Measurements from ENCODE around the gene AKAP9.
"Not testable (repeated sequence)": the region's sequence is repeated elsewhere in the genome, so short reads cannot be mapped to it uniquely, and the experiment has no call there.

AKAP9 gene

GRCh38 chr7:91940572-91941341, at the start of gene AKAP9:
TSS of gene AKAP9 (plus strand) at chr7:91940862. CDS start at chr7:91941100, 238 bp downstream.
- peak; percentile 74 to 82 for DNase-seq (ENCODE audit: low read depth in 1 of 2, low spot score in 1 of 2)

- DNase-seq (ENCODE audit: low read depth in 1 of 2, low spot score in 1 of 2) = no peak
Observed at GRCh38 chr7:91892099-91892705, 48.5 kb upstream of the AKAP9 start.

- DNase-seq (ENCODE audit: low read depth in 1 of 2, low spot score in 1 of 2) = no peak
Observed at GRCh38 chr7:91892821-91893340, 47.8 kb upstream of the AKAP9 start.

- not testable (repeated sequence) for DNase-seq (ENCODE audit: low read depth in 1 of 2, low spot score in 1 of 2)
Observed at GRCh38 chr7:91893699-91894098, 47.0 kb upstream of the AKAP9 start.

- DNase-seq (ENCODE audit: low read depth in 1 of 2, low spot score in 1 of 2) = no peak
Observed at GRCh38 chr7:91894781-91895480, 45.7 kb upstream of the AKAP9 start.

- no peak for DNase-seq (ENCODE audit: low read depth in 1 of 2, low spot score in 1 of 2)
Observed at GRCh38 chr7:91898240-91898992, 42.2 kb upstream of the AKAP9 start.

- no peak for DNase-seq (ENCODE audit: low read depth in 1 of 2, low spot score in 1 of 2)
Observed at GRCh38 chr7:91899563-91899962, 41.1 kb upstream of the AKAP9 start.

- DNase-seq (ENCODE audit: low read depth in 1 of 2, low spot score in 1 of 2) = no peak
Observed at GRCh38 chr7:91910171-91910570, 30.5 kb upstream of the AKAP9 start.

- no peak for DNase-seq (ENCODE audit: low read depth in 1 of 2, low spot score in 1 of 2)
Observed at GRCh38 chr7:91911121-91911520, 29.5 kb upstream of the AKAP9 start.

GRCh38 chr7:91912494-91912893, 28.2 kb upstream of the AKAP9 start:
- DNase-seq (ENCODE audit: low read depth in 1 of 2, low spot score in 1 of 2) = no peak

GRCh38 chr7:91913612-91914011, 27.1 kb upstream of the AKAP9 start:
- DNase-seq (ENCODE audit: low read depth in 1 of 2, low spot score in 1 of 2) = no peak

GRCh38 chr7:91915401-91916050, 25.1 kb upstream of the AKAP9 start:
- no peak for DNase-seq (ENCODE audit: low read depth in 1 of 2, low spot score in 1 of 2)

- DNase-seq (ENCODE audit: low read depth in 1 of 2, low spot score in 1 of 2) = no peak
Observed at GRCh38 chr7:91916051-91916440, 24.6 kb upstream of the AKAP9 start.

GRCh38 chr7:91918356-91918755, 22.3 kb upstream of the AKAP9 start:
- DNase-seq (ENCODE audit: low read depth in 1 of 2, low spot score in 1 of 2) = no peak

- no peak for DNase-seq (ENCODE audit: low read depth in 1 of 2, low spot score in 1 of 2)
Observed at GRCh38 chr7:91922857-91923256, 17.8 kb upstream of the AKAP9 start.

- DNase-seq (ENCODE audit: low read depth in 1 of 2, low spot score in 1 of 2) = no peak
Observed at GRCh38 chr7:91927912-91928311, 12.8 kb upstream of the AKAP9 start.

GRCh38 chr7:91929463-91929862, 11.2 kb upstream of the AKAP9 start:
- no peak for DNase-seq (ENCODE audit: low read depth in 1 of 2, low spot score in 1 of 2)

- peak in 1 of 2 donors; percentile 3 for DNase-seq (ENCODE audit: low read depth in 1 of 2, low spot score in 1 of 2)
Observed at GRCh38 chr7:91940171-91940570, 491 bp upstream of the AKAP9 start.

- peak in 1 of 2 donors; percentile 8 for DNase-seq (ENCODE audit: low read depth in 1 of 2, low spot score in 1 of 2)
Observed at GRCh38 chr7:91941450-91941849, 788 bp downstream of the AKAP9 start.

GRCh38 chr7:91942312-91942711, 1.6 kb downstream of the AKAP9 start:
- DNase-seq (ENCODE audit: low read depth in 1 of 2, low spot score in 1 of 2) = no peak

- DNase-seq (ENCODE audit: low read depth in 1 of 2, low spot score in 1 of 2) = not testable (repeated sequence)
Observed at GRCh38 chr7:91944970-91945369, 4.3 kb downstream of the AKAP9 start.

All from activated T-helper 1 cell treated with anti-CD3 and anti-CD28 coated beads, Interleukin-2, amount 50 U/mL, for 16 hours (primary cell).